Measurements from ENCODE around the gene HOXB3.

Gene HOXB3

GRCh38 chr17:48597528-48597777 lies 7.4 kb upstream of the HOXB3 start:
- DNase-seq = no peak

GRCh38 chr17:48596735-48597527 lies 6.9 kb upstream of the HOXB3 start:
- no peak for DNase-seq

GRCh38 chr17:48596000-48596734 lies 6.1 kb upstream of the HOXB3 start:
- peak; percentile 45 for DNase-seq

GRCh38 chr17:48595278-48595999 lies 5.4 kb upstream of the HOXB3 start:
- DNase-seq = no peak

DNA sequence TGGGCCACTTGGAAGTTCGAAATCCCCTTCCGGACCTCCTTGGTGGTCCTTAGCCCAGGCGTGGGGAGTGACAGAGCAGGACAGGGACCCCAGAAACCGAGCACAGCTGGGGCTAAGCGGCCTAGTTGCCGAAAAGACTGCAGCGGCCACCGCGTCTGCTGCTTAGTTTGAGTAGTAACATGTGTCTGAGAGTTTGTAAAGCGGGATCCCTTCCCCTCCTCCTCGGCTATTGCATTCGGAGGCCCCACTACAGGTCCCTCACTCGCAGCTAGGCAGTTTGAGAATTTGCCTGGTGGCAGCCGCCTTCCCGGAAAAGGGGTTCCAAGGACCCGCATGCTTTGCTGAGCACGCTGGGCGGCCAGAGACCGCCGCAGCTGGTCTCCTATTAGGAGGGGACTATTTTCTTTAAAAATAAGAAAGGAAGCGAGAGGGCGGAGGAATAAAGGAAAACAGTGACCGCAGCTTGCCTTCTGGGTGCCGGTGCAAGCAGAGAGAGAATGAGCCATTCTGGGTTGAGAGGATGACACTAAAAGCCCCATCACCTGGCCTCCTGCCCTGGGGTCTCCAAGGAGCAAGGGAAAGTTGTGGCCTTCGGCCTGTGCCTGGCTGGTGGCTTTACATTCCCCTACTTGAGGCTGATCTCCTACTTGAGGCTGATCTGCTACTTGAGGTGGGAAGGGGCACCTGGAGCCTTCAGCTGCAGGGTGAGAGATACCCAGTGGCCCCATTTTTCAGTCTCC lies 4.7 kb upstream of the HOXB3 start:
- DNase-seq = no peak

- peak; percentile 84 for DNase-seq
These were observed 3.9 kb upstream of the HOXB3 start for GRCh38 chr17:48593840-48594537.

DNA sequence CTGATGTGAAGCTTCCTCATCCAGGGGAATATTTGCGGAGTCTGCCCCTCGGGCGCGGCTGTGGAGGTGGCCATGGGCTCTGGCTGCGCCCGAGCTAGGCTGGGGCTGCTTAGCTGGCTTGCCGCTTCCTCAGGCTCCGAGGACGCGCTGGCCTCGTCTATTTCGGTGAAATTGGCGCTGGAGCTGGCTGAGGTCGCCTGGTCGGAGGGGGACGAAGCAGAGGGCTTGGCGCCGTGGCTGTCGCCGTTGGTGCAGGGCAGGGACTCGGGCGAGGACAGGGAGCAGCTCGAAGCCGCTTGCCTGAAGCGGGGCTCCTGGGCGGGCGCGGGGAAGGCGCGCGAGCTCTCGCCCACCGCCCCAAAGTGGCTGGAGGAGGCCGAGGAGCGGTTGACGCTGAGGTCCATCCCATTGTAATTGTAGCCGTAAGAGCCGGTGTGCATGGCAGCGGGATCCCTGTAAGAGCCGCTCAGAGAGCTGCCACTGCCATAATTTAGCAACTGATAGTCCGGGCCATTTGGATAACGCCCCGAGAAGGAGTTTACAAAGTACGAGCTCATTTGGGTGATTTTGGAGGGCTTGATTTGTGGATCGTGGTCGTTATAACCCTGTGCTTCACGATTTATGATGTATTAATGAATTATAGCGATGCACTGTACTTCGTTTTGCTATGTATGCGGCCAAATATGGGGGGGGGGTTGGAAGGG lies 3.2 kb upstream of the HOXB3 start, which contains the start of gene HOXB5:
Gene HOXB5, minus strand, starts transcription at position 654 of the 704 bp plus-strand sequence. Its CDS starts 97 bp downstream, at position 557.
- DNase-seq = no peak

DNA sequence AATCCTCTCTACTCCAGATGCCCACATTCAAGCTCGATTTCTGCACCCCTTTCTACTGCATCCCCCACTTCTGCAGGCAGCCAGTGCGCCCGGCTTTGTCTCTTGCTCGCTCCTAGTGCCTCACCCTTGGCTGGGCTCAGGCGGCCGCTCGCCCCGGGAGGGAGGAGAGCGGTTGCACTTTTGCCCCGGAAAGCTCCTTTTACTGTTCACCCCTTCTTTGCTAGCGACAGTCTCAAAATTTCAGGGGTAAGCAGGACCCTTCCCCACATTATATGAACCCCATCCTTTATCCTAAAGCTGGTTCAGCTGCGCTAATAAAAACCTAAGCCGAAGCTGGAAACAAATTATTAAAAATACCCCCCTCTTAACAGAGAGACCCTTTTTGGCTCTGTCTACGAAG lies 2.5 kb upstream of the HOXB3 start:
- DNase-seq = no peak

DNA sequence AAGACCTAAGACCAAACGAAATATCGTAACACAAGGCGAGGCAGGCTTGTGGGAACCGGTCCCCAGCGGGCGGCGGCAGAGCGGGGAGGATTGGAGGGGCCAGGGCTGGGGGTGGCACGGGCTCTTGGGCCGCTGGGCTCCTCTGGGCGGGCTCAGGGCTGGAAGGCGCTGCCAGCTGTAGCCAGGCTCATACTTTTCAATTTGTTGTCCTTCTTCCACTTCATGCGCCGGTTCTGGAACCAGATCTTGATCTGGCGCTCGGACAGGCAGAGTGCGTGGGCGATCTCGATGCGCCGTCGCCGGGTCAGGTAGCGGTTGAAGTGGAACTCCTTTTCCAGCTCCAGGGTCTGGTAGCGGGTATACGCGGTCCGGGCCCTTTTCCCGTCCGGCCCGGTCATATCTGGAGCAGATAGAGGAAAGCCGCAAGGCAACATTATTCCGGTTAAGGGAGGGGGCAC lies 2.0 kb upstream of the HOXB3 start:
- no peak for DNase-seq

- DNase-seq = no peak
These were observed 1.4 kb upstream of the HOXB3 start for GRCh38 chr17:48591255-48592056.

DNA sequence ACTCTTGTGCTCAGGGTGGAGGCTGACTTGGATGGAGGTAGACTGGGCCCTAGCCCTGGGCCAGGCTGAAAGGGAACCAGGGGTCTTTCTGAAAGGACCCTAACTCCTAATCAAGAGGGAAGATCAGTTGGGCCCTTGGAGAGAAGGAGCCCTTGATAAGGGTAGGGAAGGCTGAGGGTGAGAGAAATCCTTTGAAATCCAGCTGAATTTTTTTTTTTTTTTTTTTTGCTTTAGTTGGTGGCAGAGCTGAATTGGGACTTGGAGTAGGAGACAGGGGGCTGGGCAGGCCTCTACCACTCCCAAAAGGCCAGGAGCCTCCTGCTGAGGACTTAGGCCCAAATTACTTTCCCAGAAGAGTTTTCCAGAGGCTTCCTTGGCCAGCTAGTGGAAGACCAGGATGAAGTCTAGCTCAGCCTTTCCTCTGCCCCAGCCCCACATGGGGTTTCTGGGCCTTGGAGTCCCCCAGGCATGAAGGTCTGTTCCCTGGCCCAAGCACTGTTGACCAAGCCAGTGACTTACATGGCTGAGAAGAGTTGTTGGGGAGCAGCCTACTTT lies 643 bp upstream of the HOXB3 start:
- no peak for DNase-seq

GRCh38 chr17:48589060-48589830 lies 796 bp downstream of the HOXB3 start:
- DNase-seq = no peak

DNA sequence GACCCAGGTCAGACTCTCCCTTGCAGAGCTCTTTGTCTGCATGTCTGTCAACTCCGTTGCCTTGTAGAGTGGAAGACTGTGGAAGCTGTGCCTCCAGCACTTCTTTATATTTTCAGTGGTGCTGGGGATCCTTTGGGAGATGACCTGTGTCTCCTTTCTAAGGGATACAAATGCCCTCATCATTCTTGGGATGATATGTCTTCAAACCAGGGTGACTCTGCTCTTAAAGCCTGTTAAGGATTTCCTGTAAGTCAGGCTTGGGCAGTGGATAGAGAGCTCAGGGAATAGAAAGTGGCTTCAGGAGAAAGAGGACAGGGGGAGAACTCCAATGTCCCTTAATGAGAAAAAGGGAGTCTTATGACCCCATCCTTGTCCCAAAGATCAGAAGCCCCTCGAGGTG lies 1.5 kb downstream of the HOXB3 start:
- no peak for DNase-seq

DNA sequence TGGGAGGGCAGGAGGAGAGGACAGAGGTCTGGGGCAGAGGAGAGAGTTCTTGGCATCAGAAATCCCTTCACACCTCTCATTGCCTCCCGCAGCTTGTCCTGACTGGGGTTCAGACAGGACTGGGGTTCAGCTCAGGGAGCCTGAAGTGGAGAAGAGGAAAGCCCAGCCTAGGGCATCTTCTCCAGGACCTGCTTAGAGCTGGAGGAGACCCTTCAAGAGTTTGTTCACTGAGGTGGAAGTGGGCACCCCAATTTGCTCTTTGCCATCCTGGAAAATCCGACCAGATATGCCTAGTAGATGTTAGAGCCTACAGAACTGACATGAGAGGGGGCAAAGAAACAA lies 2.0 kb downstream of the HOXB3 start:
- DNase-seq = no peak

- DNase-seq = no peak
These were observed 2.6 kb downstream of the HOXB3 start for GRCh38 chr17:48587276-48588073.

DNA sequence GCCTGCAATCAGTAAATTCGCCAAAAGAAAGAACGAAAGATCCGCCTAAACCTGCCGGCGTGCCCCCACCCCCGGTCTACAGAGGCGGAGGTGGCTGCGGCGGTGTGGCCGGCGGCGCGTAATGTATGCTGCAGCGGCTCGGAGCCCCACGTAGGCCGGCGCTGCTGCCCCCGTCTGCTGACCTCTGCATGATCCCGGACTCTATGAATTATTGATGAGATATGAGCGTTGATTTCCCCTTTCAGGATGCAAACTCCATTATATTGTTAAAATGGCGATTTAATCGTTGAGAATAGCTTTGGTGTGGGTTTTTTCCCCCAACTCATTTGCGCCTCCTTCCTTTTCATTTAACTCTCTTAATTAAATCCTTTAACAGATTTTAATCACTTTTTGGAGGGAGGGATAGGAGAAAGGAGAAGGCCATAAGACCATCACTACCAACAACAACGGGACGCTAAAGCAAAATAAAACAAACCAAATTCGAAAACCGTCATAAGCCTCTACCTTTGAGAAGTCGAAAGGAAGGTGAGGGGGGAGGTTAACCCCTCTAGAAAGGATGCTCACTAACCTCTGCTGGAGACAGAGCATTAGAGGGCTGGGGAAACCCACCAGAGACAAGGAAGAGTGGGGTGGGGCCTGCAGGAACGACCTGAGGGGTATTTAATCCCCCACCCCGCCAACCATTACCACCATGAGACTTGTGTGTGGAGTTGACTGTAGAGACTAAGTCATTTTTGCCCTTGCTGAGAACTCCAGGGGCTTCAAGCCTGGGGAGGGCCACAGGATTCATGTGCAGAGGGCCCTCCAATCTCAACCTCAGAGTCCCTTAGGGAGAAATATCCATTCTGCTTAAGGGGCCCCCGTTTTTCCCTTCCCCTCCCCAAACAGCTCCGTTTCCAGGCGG lies 3.4 kb downstream of the HOXB3 start:
- DNase-seq = no peak

GRCh38 chr17:48584223-48584741 lies 5.8 kb downstream of the HOXB3 start:
- DNase-seq = no peak
